Glomerular endothelial cell (primary cell): Measurements from ENCODE around the gene PMS1. TPM values are rescaled to one million over a fixed set of nuclear protein-coding genes. Genes with fewer than 3 reads are reported as not detected.
A peak's percentile ranks its signal among the peaks of the same experiment; 100 is the strongest.
"Not testable (repeated sequence)": the region's sequence is repeated elsewhere in the genome, so short reads cannot be mapped to it uniquely, and the experiment has no call there.

ENCODE experiments used
- DNase-seq: peaks from one replicate; pipeline ENCODE4 v3.0.0-alpha.2; 2011; ENCODE audit warnings: low read depth, low spot score; ENCODE audit errors: extremely low read depth
- total RNA-seq: library from RNA; depleted of rRNA; stranded (reverse); fragments of >200 nt; gene quantifications from 2 replicates; pipeline ENCODE4 v1.2.3, GENCODE V29; 2015

PMS1 gene
- total RNA-seq: 10.8 and 19.5 TPM in 2 replicates

- DNase-seq: no peak
Measured at GRCh38 chr2:189783927-189784867, at the start of gene PMS1, which contains the start of gene ORMDL1. TSS of gene PMS1 (plus strand) at chr2:189784450. CDS start at chr2:189791810, 7,360 bp downstream. TSS of gene ORMDL1 (minus strand) at chr2:189784339. CDS start at chr2:189782595, 1,744 bp downstream.

GRCh38 chr2:189751080-189751658 lies 33.1 kb upstream of the PMS1 start:
- DNase-seq: peak; percentile 10

- DNase-seq: no peak
Measured at GRCh38 chr2:189756311-189756952, 27.8 kb upstream of the PMS1 start.

GRCh38 chr2:189760154-189760553 lies 24.1 kb upstream of the PMS1 start:
- not testable (repeated sequence) for DNase-seq

GRCh38 chr2:189762229-189762550 lies 22.1 kb upstream of the PMS1 start:
- no peak for DNase-seq

GRCh38 chr2:189762551-189763298 lies 21.5 kb upstream of the PMS1 start, which contains the start of gene OSGEPL1:
TSS of gene OSGEPL1 (minus strand) at chr2:189762792. CDS start at chr2:189761640, 1,152 bp downstream.
- DNase-seq: peak; percentile 75

- no peak for DNase-seq
Measured at GRCh38 chr2:189763908-189764661, 20.2 kb upstream of the PMS1 start.

GRCh38 chr2:189770590-189771322 lies 13.5 kb upstream of the PMS1 start:
- no peak for DNase-seq

GRCh38 chr2:189772212-189772611 lies 12.0 kb upstream of the PMS1 start:
- no peak for DNase-seq

- no peak for DNase-seq
Measured at GRCh38 chr2:189782221-189782671, 2.0 kb upstream of the PMS1 start.

GRCh38 chr2:189783451-189783926 lies 761 bp upstream of the PMS1 start:
- no peak for DNase-seq

GRCh38 chr2:189791338-189792042 lies 7.2 kb downstream of the PMS1 start:
- no peak for DNase-seq

- no peak for DNase-seq
Measured at GRCh38 chr2:189794310-189794709, 10.1 kb downstream of the PMS1 start.

- DNase-seq: no peak
Measured at GRCh38 chr2:189797902-189798301, 13.7 kb downstream of the PMS1 start.

GRCh38 chr2:189798312-189799029 lies 14.2 kb downstream of the PMS1 start:
- no peak for DNase-seq

- no peak for DNase-seq
Measured at GRCh38 chr2:189799030-189799331, 14.7 kb downstream of the PMS1 start.

- no peak for DNase-seq
Measured at GRCh38 chr2:189799531-189799930, 15.3 kb downstream of the PMS1 start.

- no peak for DNase-seq
Measured at GRCh38 chr2:189802396-189802912, 18.2 kb downstream of the PMS1 start.
